H4 (cell line): ENCODE results near the gene TBL3. TPM values are rescaled to one million over a fixed set of nuclear protein-coding genes. Genes with fewer than 3 reads are reported as not detected.
A peak's percentile ranks its signal among the peaks of the same experiment; 100 is the strongest.

Experiments
- DNase-seq: peaks from one replicate; pipeline ENCODE4 v3.0.0-alpha.2; 2015; ENCODE audit warnings: low spot score
- total RNA-seq: library from RNA; depleted of rRNA; stranded (reverse); fragments of >200 nt; shearing (Covaris generic); gene quantifications from 2 replicates; pipeline ENCODE4 v1.2.3, GENCODE V29; 2014

TBL3 gene
- total RNA-seq, 1 experiment from 2014 or later = 50.8 TPM

GRCh38 chr16:1981398-1981836 is 9.6 kb downstream of the TBL3 start, which contains the start of gene NOXO1:
TSS of gene NOXO1 (minus strand) at chr16:1981469. CDS start at chr16:1981179, 290 bp downstream.
- DNase-seq = no peak

GRCh38 chr16:1982013-1982433 is 10.2 kb downstream of the TBL3 start:
- no peak for DNase-seq

GRCh38 chr16:1982991-1983543 is 11.2 kb downstream of the TBL3 start:
- DNase-seq = no peak

GRCh38 chr16:1983544-1984346 is 11.9 kb downstream of the TBL3 start, which contains the start of gene GFER:
TSS of gene GFER (plus strand) at chr16:1984193. CDS start at chr16:1984219, 26 bp downstream.
- DNase-seq = peak; percentile 77

GRCh38 chr16:1984347-1985225 is 12.7 kb downstream of the TBL3 start:
- no peak for DNase-seq

- no peak for DNase-seq
Measured at GRCh38 chr16:1985466-1986150, 13.8 kb downstream of the TBL3 start.

GRCh38 chr16:1987198-1987597 is 15.3 kb downstream of the TBL3 start:
- no peak for DNase-seq

GRCh38 chr16:1989209-1990100 is 17.6 kb downstream of the TBL3 start, which contains the start of gene SYNGR3:
TSS of gene SYNGR3 (plus strand) at chr16:1989970. CDS start at chr16:1990103, 133 bp downstream.
- no peak for DNase-seq

- no peak for DNase-seq
Measured at GRCh38 chr16:1990101-1990350, 18.2 kb downstream of the TBL3 start.

- no peak for DNase-seq
Measured at GRCh38 chr16:1990351-1991134, 18.7 kb downstream of the TBL3 start.

- no peak for DNase-seq
Measured at GRCh38 chr16:1991135-1991551, 19.3 kb downstream of the TBL3 start.

- no peak for DNase-seq
Measured at GRCh38 chr16:1991588-1991947, 19.7 kb downstream of the TBL3 start.

GRCh38 chr16:1991948-1992703 is 20.3 kb downstream of the TBL3 start:
- DNase-seq = no peak

GRCh38 chr16:1992704-1993317 is 21.0 kb downstream of the TBL3 start:
- DNase-seq = no peak

- no peak for DNase-seq
Measured at GRCh38 chr16:1993731-1994131, 21.9 kb downstream of the TBL3 start.

- DNase-seq = peak; percentile 64
Measured at GRCh38 chr16:1997494-1998359, 25.9 kb downstream of the TBL3 start.

- DNase-seq = no peak
Measured at GRCh38 chr16:1998360-1998835, 26.5 kb downstream of the TBL3 start.
